Stimulated activated CD4-positive, alpha-beta T cell treated with anti-CD3 and anti-CD28 coated beads, Interleukin-4, amount 100 ng/mL, for 24 hours (primary cell): ENCODE results near the gene YAF2.
"Not testable (repeated sequence)": the region's sequence is repeated elsewhere in the genome, so short reads cannot be mapped to it uniquely, and the experiment has no call there.

Experiments used
- DNase-seq: peaks from one replicate; pipeline ENCODE4 v3.0.0-alpha.2; 2020

Gene YAF2

DNA sequence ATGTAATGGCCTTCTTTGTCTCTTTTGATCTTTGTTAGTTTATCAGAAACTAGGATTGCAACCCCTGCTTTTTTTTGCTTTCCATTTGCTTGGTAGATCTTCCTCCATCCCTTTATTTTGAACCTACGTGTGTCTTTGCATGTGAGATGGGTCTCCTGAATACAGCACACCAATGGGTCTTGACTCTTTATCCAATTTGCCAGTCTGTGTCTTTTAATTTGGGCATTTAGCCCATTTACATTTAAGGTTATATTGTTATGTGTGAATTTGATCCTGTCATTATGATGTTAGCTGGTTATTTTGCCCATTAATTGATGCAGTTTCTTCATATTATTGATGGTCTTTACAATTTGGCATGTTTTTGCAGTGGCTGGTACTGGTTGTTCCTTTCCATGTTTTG is 14.6 kb upstream of the YAF2 start:
- not testable (repeated sequence) for DNase-seq

DNA sequence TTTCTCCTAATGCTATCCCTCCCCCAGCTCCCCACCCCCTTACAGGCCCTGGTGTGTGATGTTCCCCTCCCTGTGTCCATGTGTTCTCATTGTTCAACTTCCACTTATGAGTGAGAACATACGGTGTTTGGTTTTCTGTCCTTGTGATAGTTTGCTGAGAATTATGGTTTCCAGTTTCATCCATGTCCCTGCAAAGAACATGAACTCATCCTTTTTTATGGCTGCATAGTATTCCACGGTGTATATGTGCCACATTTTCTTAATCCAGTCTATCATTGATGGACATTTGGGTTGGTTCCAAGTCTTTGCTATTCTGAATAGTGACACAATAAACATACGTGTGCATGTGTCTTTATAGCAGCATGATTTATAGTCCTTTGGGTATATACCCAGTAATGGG is 11.0 kb upstream of the YAF2 start:
- not testable (repeated sequence) for DNase-seq

DNA sequence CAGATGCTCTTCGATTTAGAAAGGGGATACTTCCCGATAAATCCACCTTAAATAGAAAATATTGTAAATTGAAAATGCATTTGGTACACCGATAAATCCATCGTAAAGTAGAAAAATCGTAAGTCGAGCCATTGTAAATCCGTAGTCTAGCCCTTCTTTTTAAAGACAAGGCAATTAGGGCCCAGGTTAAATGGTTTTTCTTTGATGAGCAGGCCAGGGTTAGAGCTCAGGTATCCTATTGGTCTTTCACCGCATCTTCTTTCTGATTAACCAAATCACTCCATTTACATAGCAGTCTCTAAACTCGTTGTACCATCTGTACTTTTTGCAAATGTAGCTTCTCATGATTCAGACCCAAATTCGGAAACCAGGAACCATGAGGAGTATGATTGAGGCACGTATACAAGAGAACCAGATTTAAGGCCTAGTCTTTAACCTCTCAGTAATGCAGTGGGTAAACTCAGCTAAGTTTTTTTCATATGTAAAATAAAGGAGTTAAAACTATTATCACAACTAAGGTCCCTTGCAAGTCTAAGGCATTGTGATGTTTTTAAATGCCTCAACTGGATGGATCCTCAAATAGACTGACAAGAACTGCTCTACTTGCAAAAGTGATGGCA is 2.2 kb upstream of the YAF2 start:
- DNase-seq, result no peak

DNA sequence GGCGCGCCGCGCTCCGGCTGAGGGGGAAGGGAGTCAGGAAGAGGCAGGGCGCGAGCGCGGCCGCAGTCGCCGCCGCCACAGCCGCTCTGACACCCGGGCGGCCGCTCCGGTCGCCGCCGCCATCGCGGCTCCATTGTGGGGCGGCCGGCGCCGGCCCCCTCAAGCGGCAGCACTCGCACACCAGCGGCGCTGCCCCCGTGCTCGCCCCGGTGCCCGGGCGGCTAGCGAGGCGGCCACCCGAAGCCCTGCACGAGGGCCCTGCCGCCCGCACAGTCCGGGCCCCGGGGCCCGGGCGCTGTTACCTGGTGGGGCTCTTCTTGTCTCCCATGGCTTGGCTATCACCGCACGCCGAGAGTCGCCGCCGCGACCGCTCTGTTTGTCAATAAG is 202 bp downstream of the YAF2 start:
- no peak for DNase-seq

DNA sequence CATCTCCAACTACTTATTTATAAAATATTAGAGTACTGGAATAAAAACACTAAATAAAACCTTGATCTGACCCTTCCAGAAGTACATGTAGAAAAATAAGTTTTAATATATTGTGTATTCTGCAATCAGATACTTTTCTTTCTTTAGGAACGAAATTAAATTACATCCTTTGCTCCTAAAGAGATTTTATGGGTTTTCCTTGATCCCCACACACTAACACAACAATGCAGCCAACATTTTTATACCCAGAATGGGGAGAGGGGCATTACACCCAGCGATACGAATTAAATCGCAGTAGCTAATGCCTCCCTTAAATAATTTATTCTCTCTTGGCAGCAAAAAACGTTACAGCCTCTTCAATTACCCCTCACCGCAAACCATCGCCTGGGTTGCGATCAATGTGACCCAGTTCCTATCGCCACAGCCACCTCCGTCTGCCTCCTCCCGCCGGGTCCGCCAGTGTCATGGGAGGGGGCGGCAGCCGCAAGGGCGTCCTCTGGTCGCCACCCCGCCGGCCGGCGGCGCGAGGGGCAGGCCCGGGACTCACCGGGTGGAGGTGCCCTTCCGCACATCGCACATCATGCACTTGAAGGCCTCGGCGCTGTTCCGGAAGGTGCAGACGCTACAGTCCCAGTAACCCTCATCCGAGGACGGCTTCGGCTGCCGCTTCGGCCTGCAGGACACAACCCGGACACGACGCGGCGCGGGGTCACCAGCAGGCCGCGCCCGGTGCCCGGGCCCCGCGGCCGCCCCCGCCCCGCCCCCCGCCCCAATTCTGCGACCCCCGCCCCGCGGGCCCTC is 796 bp downstream of the YAF2 start:
- peak; percentile 69 for DNase-seq

DNA sequence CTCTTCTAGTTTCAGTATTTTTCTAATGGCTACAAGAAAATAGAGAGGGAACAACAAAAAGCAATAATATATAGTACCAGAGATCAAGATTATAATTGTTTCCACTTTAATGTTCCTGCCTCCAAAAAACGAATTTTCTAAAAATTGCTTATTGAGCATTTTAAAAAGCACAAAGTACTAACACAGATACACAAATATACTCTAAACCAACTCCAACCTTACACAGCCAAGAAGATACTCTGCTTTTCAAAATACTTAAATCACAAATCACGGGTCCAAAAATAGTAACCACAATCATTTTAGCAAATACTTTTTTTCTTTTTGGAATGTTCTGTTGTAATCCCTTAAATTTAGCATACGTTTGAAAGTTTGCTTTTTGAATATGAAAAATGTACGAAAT is 2.0 kb downstream of the YAF2 start:
- no peak for DNase-seq

DNA sequence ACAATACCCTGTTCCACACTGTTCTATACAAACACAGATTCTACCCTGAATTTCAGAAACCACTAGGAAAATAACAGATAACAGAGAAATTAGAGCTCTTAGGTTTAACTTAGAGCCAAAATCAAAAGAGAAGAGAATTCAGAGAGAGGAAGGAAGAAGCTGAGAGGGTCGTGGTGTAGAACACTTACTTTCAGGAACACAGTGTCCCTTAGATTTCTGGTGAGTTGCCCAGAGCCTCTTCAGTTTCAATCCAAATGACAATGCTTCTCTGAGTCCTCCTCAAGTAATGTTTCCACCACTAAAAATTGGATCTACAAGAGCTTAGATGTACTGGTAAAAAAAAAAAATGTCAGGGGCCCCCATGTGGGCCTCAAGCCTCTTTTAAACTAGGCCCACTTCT is 2.6 kb downstream of the YAF2 start:
- no peak for DNase-seq

DNA sequence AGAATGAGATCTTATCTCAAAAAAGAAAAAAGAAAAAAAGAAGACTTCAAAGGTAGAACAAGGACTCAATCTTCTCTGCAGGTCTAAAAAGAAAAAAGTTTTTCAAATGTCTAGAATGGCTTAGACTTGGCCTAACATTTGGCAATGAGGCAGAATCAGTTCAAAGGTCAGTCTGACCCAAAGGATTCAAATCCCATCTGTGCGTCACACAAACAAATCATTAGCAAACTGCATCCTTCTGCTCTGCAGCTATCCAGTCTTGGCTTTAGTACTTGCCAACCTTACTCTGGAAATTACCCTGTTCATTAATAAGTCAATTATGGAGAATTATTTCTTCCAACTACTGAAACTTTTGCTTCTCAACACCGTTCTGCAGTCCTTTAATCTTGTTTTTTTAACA is 3.1 kb downstream of the YAF2 start:
- no peak for DNase-seq

DNA sequence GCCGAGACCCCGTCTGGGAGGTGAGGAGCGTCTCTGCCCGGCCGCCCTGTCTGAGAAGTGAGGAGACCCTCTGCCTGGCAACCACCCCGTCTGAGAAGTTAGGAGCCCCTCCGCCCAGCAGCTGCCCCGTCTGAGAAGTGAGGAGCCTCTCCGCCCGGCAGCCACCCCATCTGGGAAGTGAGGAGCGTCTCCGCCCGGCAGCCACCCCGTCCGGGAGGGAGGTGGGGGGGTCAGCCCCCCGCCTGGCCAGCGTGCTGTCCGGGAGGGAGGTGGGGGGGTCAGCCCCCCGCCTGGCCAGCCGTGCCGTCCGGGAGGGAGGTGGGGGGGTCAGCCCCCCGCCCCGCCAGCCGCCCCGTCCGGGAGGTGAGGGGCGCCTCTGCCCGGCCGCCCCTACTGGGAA is 10.5 kb downstream of the YAF2 start:
- not testable (repeated sequence) for DNase-seq

DNA sequence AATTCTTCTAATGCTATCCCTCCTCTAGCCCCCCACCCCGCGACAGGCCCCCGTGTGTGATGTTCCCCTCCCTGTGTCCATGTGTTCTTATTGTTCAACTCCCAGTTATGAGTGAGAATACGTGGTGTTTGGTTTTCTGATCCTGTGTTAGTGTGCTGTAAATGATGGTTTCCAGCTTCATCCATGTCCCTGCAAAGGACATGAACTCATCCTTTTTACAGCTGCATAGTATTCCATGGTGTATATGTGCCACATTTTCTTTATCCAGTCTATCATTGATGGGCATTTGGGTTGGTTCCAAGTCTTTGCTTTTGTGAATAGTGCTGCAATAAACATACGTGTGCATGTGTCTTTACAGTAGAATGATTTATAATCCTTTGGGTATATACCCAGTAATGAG is 13.5 kb downstream of the YAF2 start:
- DNase-seq, result not testable (repeated sequence)

DNA sequence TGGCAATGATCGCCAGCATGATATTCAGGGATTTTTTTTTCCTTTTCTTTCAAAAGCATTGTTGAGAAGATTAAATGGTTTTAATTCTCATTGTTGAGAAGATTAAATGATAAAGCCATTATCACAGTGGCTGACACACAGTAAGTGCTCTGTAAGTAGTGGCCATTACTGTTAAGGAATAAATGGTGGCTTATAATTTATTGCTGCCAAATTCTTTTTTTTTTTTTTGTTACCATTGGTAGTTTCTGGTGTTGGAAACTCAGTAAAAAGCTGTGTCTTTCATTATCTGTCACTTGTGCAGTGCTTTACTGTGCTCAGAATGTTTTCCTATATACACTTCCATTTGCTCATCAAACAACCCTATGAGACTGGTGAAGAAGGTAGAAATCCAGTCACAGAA is 15.3 kb downstream of the YAF2 start:
- no peak for DNase-seq

DNA sequence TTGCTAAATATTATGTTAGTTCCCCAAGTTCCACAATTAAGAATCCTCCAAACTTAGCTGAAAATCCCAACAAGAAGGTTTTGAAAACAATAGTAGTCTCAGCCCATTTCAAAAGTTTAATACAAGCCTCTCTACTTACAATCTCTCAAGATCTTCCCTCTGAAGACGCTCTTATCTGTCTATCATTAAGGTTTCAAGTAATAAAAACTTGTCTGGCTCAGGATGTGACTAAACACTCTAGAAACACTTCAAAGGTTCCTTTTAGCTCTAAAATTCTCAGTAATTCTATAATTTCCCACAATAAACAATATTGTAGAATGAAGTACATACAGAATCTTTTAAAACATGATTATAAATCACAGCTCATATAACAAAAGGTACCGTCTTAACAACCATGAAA is 16.3 kb downstream of the YAF2 start:
- DNase-seq, result no peak

DNA sequence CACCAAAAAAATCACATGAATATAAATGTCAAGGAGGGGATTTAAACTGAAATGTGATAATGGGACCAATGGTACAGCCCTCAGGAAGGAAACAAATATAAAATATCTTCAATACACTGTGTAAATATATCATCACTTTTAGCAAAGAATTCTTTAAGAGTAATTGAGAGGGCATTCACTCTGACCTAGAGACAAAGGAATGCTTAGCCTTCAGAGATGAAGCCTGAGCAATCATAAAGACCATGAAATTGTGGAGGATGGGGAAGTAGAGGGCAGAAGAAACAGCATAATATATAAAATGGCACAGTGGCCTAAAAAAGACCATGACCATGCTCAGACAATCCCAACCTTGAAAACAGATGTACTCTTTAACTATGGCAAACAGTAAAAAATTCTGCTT is 20.4 kb downstream of the YAF2 start:
- no peak for DNase-seq

DNA sequence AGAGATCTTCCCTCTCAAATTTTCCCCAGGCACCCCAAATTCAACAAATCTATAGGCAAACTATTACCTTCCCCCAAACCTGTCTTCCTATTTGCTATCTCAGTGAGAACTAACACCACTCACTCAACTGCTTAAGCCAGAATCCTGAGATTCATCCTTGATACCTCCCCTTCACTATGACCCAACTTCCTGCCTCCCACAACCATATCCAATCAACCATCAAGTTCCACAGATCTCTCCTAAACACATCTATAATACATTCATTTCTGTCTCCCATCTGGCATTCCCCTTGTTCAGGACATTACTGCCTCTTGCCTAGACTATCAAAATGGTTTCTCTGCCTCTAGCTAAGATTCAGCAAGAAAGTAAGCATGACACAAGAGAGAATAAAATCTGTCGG is 21.3 kb downstream of the YAF2 start:
- no peak for DNase-seq

DNA sequence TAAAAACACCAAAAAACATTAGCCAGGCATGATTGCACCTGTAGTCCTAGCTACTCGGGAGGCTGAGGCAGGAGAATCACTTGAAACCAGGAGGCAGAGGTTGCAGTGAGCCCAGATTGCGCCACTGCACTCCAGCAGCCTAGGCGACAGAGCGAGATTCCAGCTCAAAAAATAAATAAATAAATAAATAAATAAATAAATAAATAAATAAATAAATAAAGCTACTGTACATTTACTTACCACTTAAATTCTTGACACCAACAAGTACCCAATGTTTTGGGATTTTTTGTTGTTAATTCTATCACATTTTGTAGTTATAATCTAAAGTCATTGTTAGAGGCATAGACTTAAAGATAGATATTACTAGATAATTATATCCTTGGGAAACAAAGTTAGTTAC is 22.3 kb downstream of the YAF2 start:
- DNase-seq, result not testable (repeated sequence)

DNA sequence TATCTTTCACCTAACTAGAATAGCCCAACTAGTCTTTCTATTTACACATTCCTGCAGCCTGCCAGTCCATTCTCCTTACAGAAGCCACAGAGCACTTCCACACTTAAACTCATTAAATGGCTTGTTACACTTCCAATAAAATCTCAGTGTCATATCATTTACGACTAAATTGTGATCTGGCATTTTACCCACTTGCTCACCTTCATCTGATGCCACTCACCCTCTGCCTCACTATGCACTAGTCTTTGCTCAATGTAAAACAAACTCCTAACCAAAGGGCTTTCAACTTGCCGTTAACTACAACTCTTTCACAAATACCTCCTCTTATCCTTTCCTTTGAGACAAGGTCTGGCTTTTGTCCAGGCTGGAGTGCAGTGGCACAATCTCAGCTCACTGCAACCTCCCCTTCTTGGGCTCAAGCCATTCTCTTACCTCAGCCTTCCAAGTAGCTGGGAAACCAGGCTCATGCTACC is 24.1 kb downstream of the YAF2 start:
- no peak for DNase-seq

DNA sequence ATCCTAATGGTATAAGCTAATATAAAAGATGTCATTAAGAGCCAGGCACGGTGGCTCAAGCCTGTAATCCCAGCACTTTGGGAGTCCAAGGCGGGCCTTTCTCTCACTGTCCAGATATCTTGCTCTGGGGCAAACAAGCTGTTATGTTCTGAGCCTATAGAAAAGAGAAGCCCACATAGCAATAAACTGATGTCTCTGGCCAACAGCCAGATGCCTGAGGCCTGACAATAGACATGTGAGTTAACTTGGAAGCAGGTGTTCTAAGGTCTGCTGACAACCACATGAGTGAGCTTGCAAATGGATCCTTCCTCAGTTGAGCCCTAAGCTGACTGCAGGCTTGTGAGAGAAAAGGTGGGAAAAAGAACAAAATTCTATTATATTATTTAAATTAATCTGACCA is 25.0 kb downstream of the YAF2 start:
- no peak for DNase-seq

DNA sequence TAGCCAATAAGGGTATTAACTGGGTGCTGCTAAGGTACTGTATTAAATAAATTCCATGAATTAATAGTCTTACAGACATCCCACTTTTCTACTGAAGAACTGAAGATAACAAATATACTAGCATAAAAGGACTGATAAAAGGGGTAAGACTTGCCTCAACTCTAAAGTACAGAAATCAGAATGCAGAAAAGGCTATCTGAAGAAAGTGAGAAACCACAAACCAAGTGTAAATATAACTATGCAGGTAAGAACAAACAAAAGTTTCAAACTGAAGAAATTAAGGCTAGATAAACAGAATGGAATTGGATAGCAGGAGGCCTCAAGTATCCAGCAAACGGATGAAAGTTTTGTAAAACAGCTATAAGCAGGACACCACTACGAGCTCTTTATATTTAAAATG is 29.5 kb downstream of the YAF2 start:
- no peak for DNase-seq

DNA sequence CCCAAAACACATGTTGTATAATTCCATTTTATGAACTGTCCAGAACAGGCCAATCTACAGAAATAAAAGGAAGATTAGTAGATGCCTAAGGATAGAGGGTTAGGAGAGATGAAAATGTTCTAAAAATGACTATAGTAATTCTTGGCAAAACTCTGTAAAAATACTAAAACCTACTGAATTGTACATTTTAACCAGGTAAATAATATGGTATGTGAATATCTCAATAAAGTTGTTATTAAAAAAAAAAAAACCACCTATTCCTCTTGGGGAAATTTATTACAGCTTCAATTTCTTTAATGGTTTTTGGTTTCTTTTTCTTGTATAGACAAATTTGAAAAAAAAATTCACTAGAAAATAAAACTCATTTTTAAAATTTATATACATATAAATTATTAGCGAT is 33.2 kb downstream of the YAF2 start:
- no peak for DNase-seq

DNA sequence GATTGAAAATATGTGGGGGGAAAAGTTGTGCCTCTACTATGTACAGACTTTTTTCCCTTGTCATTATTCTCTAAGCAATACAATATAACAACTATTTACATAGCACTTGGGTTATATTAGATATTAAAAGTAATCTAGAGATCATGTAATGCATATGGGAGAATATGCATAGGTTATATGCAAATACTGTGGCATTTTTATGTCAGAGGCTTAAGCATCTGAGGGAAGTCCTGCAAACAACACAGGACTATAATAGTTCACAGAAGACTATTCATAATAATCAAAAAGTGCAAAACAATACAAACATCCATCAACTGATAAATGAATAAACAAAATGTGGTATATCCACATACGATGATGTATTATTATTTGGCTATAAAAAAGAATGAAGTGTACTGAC is 33.7 kb downstream of the YAF2 start:
- no peak for DNase-seq

DNA sequence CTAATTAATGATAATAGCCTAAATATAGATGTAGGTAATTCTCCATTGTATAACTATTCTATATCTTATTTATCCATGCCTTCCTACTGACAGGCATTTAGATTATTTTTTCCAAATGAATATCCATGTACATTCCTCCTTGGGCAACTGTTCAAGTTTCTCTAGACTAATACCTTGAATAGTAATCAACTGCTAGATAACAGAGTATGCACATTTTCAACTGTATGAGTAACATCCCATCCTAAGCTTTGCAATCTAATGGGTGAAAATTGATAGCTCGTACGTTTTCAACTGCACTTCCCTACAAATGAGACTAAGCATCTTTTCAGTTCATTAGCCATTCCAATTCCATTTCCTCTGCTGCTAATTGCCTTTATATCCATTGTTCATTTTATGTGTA is 37.0 kb downstream of the YAF2 start:
- no peak for DNase-seq

DNA sequence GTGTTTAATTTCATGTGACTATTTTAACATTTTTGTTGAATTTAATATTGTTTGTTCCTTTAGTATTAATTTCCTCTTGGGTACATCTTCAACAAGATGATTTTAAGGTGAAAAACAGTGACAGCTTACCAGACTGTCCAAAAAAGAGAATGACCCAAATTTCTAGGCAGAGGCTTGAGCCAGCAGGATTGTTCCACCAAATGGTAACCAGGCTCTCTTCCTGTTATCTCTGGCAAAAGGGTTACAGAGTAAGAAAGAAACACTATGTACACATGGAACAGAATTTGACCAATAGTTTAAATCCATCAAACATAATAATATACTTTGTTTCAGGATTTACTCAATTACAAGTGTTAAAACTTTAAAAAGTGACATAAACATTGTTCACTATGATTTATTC is 39.0 kb downstream of the YAF2 start:
- DNase-seq, result no peak

DNA sequence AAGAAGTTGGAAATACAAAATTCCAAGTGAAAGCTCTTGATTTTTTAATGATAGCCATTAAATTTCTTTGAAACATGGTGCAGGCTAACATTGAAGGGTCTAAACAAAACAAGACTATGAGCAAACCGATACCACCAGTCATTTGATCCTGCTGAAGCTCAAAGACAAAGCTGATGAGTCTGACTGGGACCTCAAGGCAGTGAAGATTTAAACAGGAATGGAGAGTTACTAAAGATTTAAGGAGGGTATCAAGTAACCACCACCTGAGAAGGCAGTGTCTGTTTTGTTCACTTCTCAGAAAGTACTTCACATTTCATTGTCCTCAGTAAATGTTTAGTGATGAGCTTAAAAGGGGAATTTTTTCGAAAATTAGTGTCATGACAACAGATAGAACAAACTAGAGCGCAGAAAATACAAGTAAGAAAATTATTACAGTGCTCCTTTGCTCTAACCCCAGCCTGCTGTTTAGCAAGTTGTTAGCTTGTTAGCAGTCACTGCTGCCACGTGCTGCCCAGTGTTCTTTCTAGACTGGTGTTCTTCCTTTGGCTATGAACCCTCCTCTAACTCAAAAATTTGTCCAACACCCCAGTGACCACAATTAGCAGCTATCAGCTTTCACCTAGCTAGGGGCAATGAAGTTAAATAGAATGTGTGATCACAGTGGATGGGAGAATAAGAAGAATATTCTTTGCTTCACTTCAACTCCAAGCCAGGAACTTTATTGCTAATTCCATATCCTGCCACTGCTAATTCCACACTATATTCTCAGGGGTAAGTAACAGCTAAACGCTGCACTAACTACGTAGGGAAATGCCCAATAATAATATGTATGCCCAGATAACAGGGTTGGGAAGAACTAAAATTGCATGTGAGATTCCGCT is 41.1 kb downstream of the YAF2 start:
- no peak for DNase-seq

DNA sequence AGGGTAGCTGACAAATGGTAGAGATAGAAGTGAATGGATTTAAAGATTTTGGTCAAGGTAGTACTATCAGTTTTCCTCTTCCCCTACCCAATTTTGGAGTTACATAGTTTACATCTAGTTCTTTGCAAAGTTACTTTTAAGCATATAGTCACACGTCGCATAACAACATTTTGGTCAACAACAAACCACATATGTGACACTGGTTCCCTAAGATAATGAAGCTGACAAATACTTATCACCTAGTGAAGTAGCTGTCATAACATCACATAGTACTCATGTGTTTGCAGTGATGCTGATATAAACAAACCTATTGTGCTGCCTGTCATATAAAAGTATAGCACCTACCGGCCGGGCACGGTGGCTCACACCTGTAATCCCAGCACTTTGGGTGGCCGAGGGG is 45.4 kb downstream of the YAF2 start:
- DNase-seq, result no peak
